Heart left ventricle (tissue), 13 donors: Measurements from ENCODE around the gene HSD17B8.

ENCODE experiments used
- POLR2A ChIP-seq, 2 donors: fragments of 450-650 bp; IDR thresholded peaks; one replicate each; pipeline ENCODE4 v1.6.1; 2017; ENCODE audit warnings: antibody characterized with exemption in 2 of 2, mild to moderate bottlenecking in 2 of 2, moderate library complexity in 2 of 2
- TF ChIP-seq, protein P1 (sequence below), 12 donors: fragments of 200-600 bp; sonication (generic) in 4 of 12; IDR thresholded peaks; one replicate each; pipeline versions ENCODE4 v1.5.0 to v1.8.0; 2018 to 2022; ENCODE audit warnings: antibody characterized with exemption in 12 of 12, mild to moderate bottlenecking in 5 of 12
- donor health status: ischemic (EF 13 %, LVEDD 7.1; RV severe dilation, severe dysfunction).
- donor health status: DM: no; HTN: yes; CAD: no.
- donor health status: DM: no; HTN: no; CAD: no.
- donor health status: ischemic (EF 25% LVEDD 6.9; RV normal size, moderate dysfunction).
- donor health status: ischemic (EF 25% LVEDD 5.7; RV mildly dilated, moderate dysfunction).
- donor health status: ischemic (EF 35%, LVEDD 5.7; RV mildly dilated, moderate dysfunction).
- donor health status: nonischemic (EF 11% LVEDD 7.7; RV severe dilation, severe dysfunction).
- donor health status: DM: yes; HTN: yes; CAD: no.
- donor health status: PGD.
- donor health status: ischemic (EF 29% LVEDD 5.4; RV normal size, mild dysfunction).
- donor health status: nonischemic (EF 23%, LVEDD 6.1; RV moderate dilation, normal function).

DNA sequence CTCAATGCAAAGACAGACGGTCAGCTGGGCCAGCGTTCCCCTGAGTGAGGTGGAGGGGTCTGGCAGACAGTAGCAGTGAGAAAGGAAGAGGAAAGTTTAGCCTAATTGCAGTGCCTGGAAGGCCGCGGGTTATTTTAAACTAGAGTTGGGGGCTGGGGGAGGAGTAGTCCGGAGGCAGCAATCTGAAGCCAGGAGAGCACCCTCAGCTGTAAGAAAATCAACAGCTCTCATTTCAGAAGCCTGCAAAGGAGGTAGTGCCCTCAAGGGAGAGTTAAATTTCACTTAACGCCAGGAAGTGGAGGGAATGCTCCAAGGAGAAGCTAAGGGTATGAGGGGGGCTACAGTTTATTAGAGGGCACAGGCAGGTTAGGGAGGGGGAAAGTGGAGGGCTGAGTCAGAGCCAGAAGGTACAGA lies 30.8 kb downstream of the HSD17B8 start:
- no peak for TF ChIP-seq POLR2A (IDR thresholded peaks at IDR 0.05)
- TF ChIP-seq, protein P1, sequence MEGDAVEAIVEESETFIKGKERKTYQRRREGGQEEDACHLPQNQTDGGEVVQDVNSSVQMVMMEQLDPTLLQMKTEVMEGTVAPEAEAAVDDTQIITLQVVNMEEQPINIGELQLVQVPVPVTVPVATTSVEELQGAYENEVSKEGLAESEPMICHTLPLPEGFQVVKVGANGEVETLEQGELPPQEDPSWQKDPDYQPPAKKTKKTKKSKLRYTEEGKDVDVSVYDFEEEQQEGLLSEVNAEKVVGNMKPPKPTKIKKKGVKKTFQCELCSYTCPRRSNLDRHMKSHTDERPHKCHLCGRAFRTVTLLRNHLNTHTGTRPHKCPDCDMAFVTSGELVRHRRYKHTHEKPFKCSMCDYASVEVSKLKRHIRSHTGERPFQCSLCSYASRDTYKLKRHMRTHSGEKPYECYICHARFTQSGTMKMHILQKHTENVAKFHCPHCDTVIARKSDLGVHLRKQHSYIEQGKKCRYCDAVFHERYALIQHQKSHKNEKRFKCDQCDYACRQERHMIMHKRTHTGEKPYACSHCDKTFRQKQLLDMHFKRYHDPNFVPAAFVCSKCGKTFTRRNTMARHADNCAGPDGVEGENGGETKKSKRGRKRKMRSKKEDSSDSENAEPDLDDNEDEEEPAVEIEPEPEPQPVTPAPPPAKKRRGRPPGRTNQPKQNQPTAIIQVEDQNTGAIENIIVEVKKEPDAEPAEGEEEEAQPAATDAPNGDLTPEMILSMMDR (IDR thresholded peaks at IDR 0.05), result no peak
